ENCODE results near the gene COLQ.
"Not testable (repeated sequence)": the region's sequence is repeated elsewhere in the genome, so short reads cannot be mapped to it uniquely, and the experiment has no call there.

COLQ gene

DNA sequence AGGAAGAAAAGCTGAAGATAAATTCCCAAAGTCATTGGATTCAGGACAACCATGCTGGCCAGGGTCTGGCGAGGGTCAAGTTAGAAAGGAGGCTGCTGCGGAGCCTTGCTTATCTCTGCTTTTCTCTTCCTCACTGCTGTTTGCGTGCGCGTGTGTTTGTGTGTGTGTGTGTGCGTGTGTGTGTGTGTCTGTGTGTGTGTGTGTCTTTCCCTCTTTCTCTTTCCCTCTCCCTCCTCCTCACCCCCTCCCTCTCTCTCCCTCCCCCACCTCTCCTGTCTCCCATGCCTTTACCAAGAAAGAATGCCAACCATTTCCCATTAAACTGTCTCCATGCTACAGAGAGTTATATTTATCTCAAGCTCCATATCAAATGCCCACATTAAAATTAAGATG lies at the start of gene COLQ:
Gene COLQ (minus strand): TSS at position 134 of the 393 bp plus-strand sequence. CDS start 81 bp downstream, at position 53.
- DNase-seq = no peak

DNA sequence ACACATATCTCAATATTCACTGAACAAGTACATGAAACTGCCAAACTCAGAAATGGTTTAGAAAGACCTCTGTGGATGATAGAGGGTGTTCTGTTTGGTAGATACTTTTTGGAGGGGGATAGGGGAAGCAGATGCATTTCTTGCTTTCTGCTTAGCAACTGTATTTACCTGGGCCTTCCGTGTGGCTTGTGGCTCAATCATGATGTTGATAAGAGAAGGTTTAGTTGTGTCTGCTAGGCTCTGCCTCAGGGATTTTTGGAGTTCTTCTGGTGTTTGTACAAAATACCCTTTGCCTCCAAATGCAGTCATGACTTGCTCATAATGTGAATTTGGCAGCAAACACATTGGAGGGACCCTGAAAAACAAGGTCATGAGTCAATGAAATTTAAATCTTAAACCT lies 41.7 kb upstream of the COLQ start:
- DNase-seq = no peak

DNA sequence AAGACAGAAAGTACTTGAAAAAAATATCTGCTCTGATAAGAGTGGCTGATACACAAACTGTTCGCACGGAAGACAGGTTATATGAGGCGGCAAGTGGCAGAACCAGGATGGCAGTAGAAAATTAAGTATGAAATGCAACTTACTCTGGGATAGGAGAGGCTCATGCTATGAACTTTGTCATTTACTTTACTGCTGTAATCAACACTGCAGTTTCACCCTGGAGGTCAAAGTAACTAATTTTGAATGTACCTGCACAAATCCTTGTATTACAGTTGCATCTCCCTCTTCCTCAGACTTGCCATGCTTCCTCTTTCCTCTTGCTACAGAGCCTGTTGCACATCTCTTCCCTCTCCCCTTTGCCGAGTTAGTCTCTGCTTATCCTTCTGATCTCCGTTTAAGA lies 41.1 kb upstream of the COLQ start:
- no peak for DNase-seq

DNA sequence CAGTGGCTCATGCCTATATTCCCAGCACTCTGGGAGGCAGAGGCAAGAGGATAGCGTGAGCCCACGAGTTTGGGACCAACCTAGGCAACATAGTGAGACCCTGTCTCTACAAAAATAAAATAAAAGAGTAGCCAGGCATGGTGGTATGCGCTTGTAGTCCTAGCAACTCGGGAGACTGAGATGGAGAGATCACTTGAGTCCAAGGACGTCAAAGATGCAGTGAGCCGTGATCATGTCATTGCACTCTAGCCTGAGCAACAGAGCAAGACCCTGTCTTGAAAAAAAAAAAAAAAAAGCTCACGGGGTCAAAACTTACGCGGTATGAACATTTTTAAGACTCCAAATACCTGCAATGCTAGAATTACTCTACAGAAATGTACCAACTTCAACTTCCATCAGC lies 37.1 kb upstream of the COLQ start:
- DNase-seq = no peak

DNA sequence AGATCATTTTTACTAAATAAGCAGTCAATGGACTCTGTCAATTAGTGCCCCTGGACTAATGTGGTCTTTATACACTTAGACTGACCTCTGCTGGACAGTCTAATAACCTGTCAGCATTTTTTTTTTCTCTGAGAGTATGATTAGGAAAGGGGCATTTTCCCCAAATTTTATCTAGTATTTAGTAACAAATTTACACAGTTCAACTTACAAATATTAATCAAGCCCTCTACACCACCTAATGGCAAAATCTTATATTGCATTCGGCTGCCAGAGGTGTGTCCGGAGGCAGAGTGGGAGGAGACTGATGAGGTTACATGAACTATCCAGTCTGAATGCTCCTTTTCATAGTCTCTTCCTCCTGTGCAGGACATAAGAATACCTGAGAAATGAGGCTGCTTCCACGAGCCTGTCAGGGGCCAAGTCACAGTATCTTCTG lies 36.0 kb upstream of the COLQ start:
- DNase-seq = no peak

DNA sequence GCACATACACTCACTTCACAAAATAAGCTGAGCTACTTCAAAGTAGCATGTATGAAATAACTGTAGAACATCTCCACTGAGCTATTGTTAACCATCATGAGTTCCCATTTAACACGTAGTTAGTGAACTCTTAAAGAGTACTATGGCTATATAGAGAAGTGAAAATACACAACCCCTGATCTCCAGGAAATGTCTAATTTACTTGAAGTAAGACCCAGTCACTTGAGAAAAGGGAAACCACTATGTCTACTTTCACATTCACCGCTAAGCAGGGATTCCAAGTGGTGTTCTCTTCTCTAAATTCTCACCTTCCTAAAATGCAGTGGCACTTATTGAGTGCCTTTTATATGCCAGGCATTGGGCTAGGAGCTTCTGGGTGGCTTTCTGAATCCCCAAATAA lies 35.0 kb upstream of the COLQ start:
- DNase-seq = no peak

DNA sequence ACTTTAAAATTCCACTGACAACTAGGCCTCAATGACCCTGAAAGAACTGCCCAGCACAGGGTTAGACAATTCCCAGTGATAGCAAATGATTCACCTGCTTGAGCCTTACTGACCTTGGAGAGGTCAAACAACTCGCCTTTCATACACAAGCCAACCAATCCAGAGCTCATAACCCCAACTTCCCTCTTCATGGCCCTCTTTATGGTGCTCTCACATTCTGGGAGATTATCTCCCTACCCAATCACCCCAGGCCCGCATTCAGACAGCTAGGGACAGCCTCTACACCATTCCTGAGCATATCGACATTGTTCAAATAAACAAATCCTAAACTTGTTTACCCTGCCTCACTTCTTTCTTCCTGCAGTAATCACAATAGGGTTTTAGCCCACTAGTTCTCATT lies 32.2 kb upstream of the COLQ start:
- DNase-seq = no peak

DNA sequence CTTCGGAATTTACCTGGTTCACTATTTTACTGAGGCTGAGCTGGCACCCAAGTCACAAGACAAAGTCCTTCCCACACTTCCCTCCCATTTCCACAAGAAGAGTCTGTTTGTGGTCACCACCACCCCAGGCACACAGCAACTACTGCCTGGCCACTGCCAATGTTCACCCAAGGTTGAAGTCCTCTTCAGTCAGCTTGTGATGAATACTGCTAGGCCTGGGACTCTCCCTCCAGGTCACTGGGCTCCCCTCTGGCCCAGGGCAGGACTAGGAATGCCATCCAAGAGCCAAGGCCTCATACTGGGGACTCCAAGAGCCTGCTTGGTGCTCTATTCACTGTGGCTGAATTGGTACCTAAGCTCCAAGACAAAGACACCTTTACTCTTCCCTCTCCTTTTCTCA lies 30.4 kb upstream of the COLQ start:
- no peak for DNase-seq

DNA sequence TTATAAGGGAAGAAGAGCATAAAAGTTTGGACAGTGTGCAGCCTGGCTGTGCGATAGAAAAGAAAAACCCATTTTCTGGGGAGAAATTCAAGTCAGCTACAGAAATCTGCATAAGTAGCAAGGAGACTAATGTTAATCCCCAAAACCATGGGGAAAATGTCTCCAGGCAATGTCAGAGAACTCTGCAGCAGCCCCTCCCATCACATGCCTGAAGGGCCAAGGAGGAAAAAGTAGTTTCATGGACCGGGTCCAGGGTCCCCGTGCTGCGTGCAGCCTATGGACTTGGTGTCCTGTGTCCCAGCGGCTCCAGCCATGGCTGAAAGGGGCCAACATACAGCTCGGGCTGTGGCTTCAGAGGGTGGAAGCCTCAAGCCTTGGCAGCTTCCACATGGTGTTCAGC lies 28.3 kb upstream of the COLQ start:
- DNase-seq = no peak

DNA sequence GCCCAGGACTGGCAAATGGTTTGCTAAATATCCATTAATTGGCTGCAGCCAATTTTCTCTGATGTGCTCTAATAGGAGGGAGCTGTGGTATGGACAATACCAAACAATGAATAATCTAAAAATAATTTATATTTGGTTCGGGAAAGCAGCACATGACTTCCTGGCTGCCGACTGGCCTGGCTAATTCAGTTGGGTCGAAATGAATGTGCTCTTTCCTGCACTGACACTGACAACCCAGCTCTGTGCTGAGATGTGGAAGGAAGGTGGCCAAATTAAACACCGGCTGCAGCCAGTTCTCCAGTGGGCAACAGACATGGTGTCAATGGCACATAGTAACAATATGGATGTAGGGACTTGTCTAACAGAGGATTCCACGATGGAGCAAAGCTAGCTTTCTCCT lies 21.1 kb upstream of the COLQ start:
- no peak for DNase-seq

DNA sequence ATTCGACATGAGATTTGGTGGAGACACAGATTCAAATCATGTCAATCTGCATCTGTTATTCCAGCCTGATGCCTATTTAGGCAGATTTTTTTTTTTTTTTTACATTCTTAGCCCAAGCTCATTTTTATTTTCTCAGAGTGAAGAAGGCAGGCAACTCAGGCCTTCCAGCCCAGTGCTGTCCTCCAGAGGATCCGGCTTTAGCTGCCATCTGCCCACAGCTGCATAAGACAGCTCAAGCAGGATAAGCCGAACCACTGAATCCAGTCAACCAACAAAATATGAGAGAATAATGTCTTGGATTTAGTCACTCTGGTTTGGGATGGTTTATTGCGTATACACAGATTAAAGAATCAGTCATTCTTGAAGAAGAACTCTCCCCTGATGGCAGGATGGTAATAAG lies 19.9 kb upstream of the COLQ start:
- DNase-seq = no peak

DNA sequence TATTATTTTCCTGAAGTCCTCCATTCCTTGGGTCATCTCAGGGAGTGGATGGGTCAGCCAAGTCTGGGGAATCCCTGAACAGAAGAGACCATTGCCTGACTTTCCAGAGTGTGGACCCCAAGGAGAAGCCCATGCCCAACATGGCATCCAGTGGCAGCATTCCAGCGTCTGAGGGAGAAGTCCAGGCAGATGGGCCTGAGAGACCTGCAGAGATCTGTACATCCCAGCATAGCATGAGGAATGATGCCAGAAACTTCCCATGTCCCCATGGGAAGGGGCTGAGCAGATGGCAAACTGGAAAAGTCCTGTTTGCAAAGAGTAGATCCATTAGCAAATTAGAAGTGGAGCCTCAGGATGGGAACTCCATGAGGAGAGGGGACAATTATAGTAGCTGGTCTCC lies 17.6 kb upstream of the COLQ start:
- DNase-seq = no peak

DNA sequence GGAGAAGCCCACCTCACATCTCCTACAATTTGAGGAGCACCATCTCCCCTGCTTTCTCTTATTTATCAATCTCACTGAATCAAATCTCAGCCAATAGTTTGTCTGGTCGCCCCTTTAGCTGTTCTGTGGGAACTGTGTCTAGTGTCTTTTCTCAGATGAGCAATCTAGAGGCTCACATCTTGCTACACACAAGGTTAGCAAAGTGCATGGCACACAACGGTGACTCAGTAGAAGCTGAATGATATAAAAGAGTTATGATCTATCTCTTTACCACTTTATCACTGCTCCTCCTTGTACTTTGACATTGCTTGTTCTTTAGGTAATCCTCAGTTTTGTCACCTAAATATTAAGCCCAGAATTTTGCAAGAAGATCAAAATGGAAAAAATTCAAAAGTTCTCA lies 16.8 kb upstream of the COLQ start:
- no peak for DNase-seq

DNA sequence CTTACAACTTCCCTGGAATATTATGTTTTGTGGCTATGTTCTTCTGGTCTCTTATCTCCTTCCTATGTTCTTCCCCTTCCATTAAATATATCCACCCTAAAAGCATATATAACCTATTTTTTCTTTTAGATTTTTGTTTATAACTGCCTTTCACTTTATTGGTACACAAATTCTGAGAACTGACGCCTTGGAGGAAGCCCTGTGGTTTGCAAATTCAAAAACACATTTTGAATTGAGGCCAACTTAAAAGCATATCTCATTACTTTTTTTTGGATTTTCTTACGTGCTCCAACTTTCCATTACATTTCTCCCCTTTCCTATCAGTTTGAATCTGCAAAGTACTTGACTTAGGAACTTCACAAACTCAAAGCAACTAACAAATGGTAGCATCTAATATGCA lies 15.3 kb upstream of the COLQ start:
- no peak for DNase-seq

DNA sequence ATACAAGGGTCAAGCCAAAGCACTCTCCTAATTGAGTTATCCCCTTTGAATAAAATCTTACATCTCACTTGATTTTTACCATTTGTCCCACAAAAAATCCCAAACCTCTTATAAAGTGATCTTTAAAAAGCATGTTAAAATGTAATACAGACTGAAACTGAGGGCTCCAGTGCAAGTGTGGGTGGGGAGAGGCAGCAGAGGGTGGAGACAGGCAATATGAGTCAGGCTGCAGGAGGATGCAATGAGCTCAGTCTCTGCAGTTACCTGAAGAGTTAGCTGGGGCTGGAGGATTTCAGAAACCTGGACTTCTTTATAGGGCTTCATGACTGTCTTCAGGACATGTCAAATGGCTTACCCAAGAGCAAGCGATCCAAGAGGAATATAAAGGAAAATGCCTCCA lies 14.2 kb upstream of the COLQ start:
- DNase-seq = no peak

DNA sequence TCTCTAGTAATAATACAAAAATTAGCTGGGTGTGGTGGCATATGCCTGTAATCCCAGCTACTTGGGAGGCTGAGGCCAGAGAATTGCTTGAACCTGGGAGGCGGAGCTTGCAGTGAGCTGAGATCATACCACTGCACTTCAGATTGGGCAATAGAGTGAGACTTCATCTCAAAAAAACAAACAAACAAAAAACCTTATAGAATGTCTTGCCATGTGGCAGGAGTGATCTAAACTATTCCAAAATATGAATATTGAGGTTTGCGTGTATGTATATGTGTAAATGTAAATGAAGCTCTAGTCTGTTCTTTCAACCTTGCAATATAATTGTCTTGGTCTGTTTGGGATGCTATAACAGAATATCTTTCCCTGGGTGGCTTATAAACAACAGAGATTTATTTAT lies 11.1 kb upstream of the COLQ start:
- DNase-seq = not testable (repeated sequence)

DNA sequence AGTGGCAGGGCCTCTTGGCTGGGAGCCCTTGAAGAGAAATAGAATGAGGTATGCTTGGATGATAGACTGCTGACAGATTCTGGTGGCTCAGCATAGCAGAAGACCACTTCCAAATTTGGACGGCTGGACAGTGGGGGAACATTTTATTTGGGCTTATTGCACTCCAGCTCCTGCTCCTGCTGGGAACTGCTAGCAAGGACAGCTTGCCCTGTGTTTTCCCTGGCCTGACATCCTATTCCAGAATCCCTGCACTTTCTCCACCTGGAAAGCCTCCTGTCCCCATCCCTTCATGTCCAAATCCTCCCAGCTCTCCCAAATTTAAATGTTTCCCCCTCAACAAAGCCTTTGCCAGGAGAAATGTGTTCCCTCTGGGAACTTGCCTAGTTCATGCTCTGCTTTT lies 9.8 kb upstream of the COLQ start:
- no peak for DNase-seq

DNA sequence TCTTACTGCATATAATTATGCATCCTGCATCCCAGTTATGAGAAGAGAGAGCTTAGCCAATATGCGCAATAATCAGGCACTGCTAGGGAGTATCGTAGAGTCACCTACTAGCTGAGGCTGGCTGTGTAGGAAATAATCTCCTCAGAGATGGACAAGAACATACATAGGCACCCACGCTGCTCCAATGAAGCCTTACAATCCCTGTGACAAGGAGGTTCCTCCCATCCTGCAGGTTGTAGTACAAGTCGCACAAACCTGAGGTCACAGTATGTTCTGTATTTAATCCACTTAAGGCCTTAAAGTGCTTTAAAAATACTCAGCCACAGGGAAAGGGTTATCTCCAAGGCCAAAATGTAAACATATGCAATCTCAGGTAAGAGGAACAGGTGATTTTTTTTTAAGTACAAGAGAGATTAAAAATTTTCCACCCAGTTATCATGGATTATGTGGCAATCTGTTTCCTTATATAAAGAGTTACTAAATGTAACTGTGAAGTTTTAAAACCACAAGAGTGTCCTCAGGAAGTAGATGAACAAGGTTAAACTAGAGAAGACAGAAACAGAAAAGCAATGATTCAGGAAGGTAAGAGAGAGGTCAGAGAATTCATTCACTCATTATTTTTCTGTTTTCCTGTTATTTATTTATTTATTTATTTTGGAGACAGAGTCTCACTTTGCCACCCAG lies 7.5 kb upstream of the COLQ start:
- no peak for DNase-seq

DNA sequence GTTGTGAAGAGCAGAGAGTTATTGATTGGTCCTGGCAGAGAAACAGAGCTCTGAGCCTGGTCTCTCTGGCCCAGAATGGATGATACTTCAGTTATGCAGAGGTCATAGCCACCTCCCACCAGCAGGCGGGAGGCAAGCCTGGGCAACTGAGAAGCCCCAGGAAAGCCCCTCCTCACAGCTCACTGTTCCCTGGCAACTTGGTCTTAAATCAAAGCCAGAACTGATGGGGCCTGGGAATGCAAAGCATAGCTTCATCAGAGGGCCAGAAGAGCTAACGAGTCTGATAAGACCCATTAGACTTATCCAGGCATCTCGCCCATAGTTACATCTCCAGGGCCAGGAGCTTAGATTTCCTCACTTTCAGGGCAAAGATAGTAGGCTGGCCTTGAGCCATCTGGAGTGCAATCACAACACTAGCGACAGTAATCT lies 5.5 kb upstream of the COLQ start:
- DNase-seq = no peak

DNA sequence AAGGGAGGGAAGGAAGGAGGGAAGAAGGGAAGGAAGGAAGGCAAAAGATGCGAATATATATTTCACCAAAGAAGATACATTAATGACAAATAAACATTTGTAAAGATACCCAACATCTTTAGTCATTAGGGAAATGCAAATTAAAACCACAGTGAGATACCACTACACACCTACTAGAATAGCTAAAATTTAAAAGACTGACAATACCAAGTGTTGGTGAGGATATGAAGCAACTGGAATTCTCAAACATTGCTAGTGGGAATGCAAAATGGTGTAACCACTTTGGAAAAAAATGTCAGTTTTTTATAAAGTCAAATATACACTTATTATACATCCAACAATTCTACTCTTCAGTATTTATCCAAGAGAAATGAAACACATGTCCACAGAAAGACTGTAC lies 4.3 kb upstream of the COLQ start:
- DNase-seq = no peak

DNA sequence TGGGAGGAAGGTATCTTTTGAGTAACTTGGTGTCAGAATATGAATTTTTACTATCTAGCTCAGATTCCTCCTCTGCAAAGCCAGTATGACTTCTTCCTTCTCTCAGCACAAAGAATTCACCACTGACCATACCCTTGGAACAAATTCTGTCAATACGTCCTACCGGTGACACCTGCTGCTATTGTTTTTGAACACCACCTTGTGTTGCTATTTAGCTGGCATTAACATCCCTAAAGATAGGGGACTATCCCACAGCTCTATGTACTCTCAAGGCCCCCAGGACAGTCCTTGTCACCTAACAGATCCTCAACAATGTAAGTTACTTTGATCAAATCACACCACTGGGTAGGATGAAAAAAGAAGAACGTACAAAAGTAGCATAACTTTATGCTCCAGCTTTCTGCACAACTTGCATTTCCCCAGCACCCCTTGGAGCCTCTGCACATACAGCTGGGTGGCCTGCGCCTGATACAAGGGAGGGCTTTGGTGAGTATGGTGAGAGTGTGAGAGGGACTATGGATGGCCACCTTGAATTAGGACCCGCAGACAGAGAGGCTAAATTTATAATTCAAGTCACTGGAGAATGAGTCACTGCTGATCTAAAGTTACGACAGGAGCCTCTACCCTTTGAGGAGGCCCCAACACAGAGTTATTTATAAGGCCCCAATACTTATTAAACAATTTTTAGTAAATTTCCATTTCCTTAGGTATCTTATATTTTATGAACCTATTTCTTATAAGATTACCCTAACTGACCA lies 2.3 kb upstream of the COLQ start:
- no peak for DNase-seq

DNA sequence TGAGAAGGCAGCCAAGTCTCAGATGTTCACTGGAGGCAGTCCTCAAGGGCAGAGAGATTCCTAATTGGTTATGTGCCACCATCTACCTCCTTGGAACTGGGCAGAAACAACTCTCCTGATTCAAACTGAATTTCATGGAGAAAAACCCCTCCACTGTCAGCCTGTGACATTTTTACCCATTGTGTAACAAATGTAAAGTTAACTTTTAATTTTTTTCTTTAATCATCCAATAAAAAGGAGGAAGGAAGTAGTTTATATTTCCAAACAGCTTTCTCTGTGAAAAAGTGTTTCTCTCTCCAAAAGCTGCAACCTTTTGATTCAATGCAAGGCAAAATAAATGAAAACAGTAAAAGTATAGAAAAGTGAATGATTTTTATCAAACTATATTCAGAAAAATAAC lies 510 bp upstream of the COLQ start:
- DNase-seq = no peak

DNA sequence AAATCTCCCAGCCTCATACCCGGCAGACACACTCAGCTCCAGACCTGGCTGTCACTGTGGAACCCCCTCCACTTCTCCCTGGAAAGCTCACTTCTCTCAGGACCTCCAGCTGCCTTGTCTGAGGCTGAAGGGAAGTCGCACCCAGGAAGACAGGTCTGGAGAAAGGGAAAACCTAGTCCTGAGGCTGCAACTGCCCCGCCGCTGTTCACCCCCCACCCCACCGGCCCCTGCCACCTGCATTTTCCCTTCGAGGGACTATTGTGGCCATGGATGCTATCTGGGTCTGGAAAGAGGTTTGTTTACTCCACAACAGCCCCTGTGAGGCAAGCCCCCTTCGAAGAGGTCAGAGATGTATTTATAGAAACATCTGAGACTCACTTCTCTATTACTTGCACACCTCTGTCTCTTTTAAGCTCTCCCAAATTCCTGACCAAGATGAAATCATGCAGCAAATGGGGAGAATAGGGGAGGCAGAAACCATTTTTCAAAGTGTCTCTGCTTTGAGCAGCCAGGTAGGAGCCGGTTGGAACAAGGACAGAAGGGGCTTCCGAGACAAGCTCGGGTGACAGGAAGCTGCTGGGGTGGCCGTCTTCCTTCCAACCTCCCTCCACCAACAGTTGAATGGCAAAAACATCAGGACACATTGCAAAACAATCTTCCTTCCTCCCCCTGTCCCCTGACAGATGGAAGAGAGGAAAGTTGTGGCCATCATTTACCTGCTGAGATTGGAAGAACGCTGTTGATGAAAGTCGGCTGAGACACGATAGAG lies 518 bp downstream of the COLQ start:
- no peak for DNase-seq

DNA sequence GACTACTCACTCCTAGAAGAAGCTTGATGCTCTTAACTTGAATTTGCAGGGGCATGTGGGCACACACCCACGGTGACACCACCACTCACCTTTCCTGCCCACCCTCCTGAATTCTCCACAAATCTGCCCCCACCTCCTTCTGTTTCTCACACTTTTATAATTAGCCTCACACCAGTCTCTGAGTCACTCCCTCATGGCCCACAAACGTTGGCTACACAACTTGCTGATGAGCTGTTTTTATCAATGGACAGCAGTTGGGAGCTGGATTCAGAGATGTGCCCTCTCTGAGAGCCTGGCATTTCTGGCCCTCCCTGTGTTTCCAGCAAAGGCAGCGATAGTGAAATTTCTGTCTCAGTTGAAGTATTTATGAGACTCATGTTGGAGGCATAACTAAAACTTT lies 1.3 kb downstream of the COLQ start:
- no peak for DNase-seq

Data from DMS79 (cell line).